Neural crest cell (in vitro differentiated cells): ENCODE results near the gene FNDC4. TPM values are rescaled to one million over a fixed set of nuclear protein-coding genes. Genes with fewer than 3 reads are reported as not detected.

Experiments used
- DNase-seq: peaks from one replicate; pipeline ENCODE4 v3.0.0; 2021; ENCODE audit warnings: low read depth, mixed read lengths, low spot score
- H3K27ac Mint-ChIP-seq: one replicate; pipeline ENCODE4 v1.8.0; 2021; ENCODE audit warnings: mild to moderate bottlenecking, mixed read lengths; ENCODE audit not compliant: unreplicated experiment
- H3K27me3 Mint-ChIP-seq: 2 replicates; pipeline ENCODE4 v1.8.0; 2021; ENCODE audit warnings: low read depth, mild to moderate bottlenecking, mixed read lengths
- H3K36me3 Mint-ChIP-seq: 2 replicates; pipeline ENCODE4 v1.8.0; 2021; ENCODE audit warnings: low read depth, mild to moderate bottlenecking, mixed read lengths
- H3K4me1 Mint-ChIP-seq: 2 replicates; pipeline ENCODE4 v1.8.0; 2021; ENCODE audit warnings: mixed read lengths
- H3K4me3 Mint-ChIP-seq: one replicate; pipeline ENCODE4 v1.8.0; 2021; ENCODE audit warnings: mild to moderate bottlenecking, mixed read lengths
- H3K9me3 Mint-ChIP-seq: 2 replicates; pipeline ENCODE4 v1.8.0; 2021; ENCODE audit warnings: mixed read lengths
- total RNA-seq: library from RNA; stranded (reverse); gene quantifications from 2 replicates; pipeline ENCODE4 v1.2.1, GENCODE V29; 2021
- TF ChIP-seq, protein P1 (sequence below): fragments of 200-600 bp; sonication (generic); conservative IDR thresholded peaks from 2 replicates; pipeline ENCODE4 v1.5.0; 2021; ENCODE audit warnings: antibody characterized with exemption, mild to moderate bottlenecking

FNDC4 gene
- total RNA-seq, 1 donor from 2014 or later: 17.4 TPM

DNA sequence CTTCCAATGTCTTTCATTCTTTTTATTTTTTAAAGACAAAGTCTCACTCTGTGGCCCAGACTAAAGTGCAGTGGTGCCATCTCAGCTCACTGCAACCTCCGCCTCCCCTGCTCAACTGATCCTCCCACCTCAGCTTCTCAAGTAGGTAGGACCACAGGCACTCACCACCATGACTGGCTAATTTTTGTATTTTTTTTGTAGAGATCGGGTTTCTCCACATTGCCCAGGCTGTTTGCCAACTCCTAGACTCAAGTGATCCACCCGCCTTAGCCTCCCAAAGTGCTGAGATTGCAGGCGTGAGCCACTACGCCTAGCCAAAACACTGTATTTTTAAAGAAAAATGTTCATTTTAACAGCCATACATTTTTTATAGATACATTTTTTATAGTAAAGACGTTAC, 14.3 kb upstream of the FNDC4 start:
- no peaks in the 10 kb centered on the region for H3K4me1 Mint-ChIP-seq
- no peak overlapping the region for H3K4me3 Mint-ChIP-seq
- H3K36me3 Mint-ChIP-seq: no peaks in the 10 kb centered on the region
- H3K27me3 Mint-ChIP-seq: peaks cover 22% of the 10 kb centered on the region
- TF ChIP-seq, protein P1, sequence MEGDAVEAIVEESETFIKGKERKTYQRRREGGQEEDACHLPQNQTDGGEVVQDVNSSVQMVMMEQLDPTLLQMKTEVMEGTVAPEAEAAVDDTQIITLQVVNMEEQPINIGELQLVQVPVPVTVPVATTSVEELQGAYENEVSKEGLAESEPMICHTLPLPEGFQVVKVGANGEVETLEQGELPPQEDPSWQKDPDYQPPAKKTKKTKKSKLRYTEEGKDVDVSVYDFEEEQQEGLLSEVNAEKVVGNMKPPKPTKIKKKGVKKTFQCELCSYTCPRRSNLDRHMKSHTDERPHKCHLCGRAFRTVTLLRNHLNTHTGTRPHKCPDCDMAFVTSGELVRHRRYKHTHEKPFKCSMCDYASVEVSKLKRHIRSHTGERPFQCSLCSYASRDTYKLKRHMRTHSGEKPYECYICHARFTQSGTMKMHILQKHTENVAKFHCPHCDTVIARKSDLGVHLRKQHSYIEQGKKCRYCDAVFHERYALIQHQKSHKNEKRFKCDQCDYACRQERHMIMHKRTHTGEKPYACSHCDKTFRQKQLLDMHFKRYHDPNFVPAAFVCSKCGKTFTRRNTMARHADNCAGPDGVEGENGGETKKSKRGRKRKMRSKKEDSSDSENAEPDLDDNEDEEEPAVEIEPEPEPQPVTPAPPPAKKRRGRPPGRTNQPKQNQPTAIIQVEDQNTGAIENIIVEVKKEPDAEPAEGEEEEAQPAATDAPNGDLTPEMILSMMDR: no peak
- no peaks in the 10 kb centered on the region for H3K9me3 Mint-ChIP-seq
- no peak overlapping the region for H3K27ac Mint-ChIP-seq
- no peak for DNase-seq

DNA sequence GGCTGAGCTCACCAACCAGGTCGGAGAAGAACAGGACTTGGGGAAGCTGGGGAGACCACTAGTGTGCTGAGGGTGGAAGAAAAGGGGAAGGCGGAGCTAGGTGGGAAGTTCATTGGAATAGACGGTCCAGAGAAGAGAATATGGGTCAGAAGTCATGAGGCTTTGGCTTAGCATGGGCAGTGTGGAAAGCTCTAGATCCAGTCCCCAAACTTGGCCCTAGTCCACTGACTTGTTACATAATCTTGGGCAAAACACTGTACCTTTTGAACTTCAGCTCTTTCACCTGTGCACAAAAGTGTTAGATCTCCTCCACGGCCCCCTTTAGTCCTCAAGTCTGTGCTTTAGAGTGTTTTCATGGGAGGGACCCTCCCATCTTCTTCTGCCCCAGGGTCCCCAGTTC, 12.3 kb upstream of the FNDC4 start:
- H3K9me3 Mint-ChIP-seq: no peaks in the 10 kb centered on the region
- H3K27ac Mint-ChIP-seq: no peak overlapping the region
- H3K27me3 Mint-ChIP-seq: peaks cover 8% of the 10 kb centered on the region
- TF ChIP-seq, protein P1: no peak
- no peak overlapping the region for H3K4me3 Mint-ChIP-seq
- H3K36me3 Mint-ChIP-seq: no peaks in the 10 kb centered on the region
- no peak for DNase-seq
- no peaks in the 10 kb centered on the region for H3K4me1 Mint-ChIP-seq

DNA sequence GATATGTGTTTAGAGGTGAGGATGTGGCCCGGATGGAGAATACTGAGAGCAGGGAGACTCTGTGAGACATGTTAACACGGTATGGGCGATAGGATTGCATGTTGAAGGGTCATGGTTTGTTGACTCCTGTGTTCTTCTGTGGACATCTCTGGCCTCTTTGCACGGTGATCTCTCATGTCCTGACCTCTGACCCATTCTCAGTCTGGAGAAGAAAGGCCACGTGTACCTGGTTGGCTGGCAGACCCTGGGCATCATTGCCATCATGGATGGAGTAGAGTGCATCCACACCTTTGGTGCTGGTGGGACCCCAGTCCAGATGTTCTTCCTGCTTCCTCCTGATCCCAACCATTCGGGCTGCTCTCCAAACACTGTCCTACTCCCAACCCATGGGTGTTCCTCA, 11.6 kb upstream of the FNDC4 start:
- DNase-seq: no peak
- no peak overlapping the region for H3K27ac Mint-ChIP-seq

DNA sequence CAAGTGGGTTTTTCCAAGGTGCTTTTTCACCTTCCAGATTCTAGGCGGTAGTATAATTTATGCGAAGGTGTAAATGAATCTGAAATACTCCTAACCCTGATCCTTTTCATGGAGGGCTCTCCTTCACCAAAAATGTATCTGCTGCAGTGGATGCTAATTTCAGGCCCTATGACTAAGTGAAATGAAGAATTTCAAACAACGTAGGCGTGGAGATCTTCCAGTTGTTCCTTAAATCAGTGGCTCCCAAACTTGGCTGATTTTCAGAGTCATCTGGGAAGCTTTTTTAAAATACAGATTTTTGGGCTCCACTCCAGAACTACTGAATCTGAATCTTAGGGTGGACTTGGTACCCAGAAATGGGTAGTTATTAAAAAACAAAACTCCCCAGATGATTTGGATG, 7.1 kb upstream of the FNDC4 start:
- TF ChIP-seq, protein P1: no peak
- Mint-ChIP-seq H3K4me3 (no peak overlapping the region), H3K27ac (no peak overlapping the region), H3K9me3 (no peaks in the 10 kb centered on the region), H3K27me3 (peaks cover 34% of the 10 kb centered on the region), H3K4me1 (no peaks in the 10 kb centered on the region), H3K36me3 (no peaks in the 10 kb centered on the region)
- no peak for DNase-seq

More for the DNA sequence above, 11.6 kb upstream of the FNDC4 start:
- H3K4me1 Mint-ChIP-seq: no peaks in the 10 kb centered on the region
- TF ChIP-seq, protein P1: no peak
- H3K4me3 Mint-ChIP-seq: no peak overlapping the region
- H3K9me3 Mint-ChIP-seq: no peaks in the 10 kb centered on the region
- no peaks in the 10 kb centered on the region for H3K36me3 Mint-ChIP-seq
- peaks cover 6% of the 10 kb centered on the region for H3K27me3 Mint-ChIP-seq

DNA sequence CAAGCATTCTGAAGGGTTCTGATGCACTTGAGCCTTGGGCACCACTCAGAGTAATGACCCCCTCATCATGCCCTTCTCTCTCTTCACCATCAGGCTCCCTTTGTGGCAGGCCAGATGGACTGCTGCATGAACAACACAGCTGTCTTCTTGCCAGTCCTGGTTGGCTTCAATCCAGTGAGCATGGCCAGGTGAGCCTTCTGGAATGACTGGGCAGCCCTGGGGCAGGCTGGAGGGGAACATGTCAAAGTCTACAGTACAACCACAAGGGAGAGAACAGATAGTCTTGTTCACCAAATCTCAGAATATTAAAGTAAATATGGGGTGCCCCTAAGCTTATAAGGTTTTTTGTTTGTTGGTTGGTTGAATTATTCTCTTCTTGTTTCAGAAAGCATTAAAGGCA, 6.0 kb upstream of the FNDC4 start:
- Mint-ChIP-seq H3K4me3 (no peak overlapping the region), H3K27me3 (peaks cover 45% of the 10 kb centered on the region), H3K9me3 (no peaks in the 10 kb centered on the region), H3K27ac (no peak overlapping the region), H3K4me1 (no peaks in the 10 kb centered on the region), H3K36me3 (no peaks in the 10 kb centered on the region)
- DNase-seq: no peak
- TF ChIP-seq, protein P1: no peak

DNA sequence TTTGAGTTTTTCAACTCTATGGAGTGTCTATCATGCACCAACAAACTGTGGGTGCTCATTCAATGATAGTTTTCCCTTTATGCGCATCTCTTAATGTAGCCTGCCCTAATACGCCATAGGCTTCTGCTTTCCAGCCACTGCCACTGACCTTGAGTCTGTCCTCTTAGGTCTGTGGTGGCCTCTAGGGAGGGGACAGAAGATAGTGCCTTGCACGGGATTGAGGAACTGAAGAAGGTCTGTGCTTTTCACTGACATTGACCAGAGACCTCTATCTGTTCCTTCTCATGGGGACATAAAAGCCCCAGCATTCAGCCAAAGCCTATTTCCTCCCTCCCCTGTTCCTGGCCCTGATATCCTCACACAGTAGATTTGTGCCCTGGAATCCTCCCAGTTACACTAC, 4.0 kb upstream of the FNDC4 start:
- H3K27ac Mint-ChIP-seq: no peak overlapping the region
- peaks cover 60% of the 10 kb centered on the region for H3K27me3 Mint-ChIP-seq
- H3K9me3 Mint-ChIP-seq: no peaks in the 10 kb centered on the region
- H3K36me3 Mint-ChIP-seq: no peaks in the 10 kb centered on the region
- DNase-seq: no peak
- TF ChIP-seq, protein P1: no peak
- peaks cover 11% of the 10 kb centered on the region for H3K4me1 Mint-ChIP-seq
- H3K4me3 Mint-ChIP-seq: peak overlapping the region; percentile 45
